SK-N-SH (cell line): ENCODE results near the gene GALC.
"Not testable (repeated sequence)": the region's sequence is repeated elsewhere in the genome, so short reads cannot be mapped to it uniquely, and the experiment has no call there.

Experiments
- CTCF ChIP-seq: fragments of 200-600 bp; sonication (generic); IDR thresholded peaks from 2 replicates; pipeline ENCODE4 v1.6.1; 2017; ENCODE audit warnings: antibody characterized with exemption, mild to moderate bottlenecking, moderate library complexity
- ELF1 ChIP-seq: IDR thresholded peaks from 2 replicates; pipeline ENCODE4 v1.4.0; 2012
- EP300 ChIP-seq, 2 experiments: IDR thresholded peaks; 2 replicates each; pipeline versions ENCODE4 v1.4.0 to v1.6.1; 2012; ENCODE audit warnings: borderline replicate concordance in 1 of 2, low read depth in 1 of 2, low read length in 1 of 2
- EZH2phosphoT487 ChIP-seq: fragments of 200-600 bp; sonication (generic); IDR thresholded peaks from 2 replicates; pipeline ENCODE4 v1.6.1; 2017; ENCODE audit warnings: low read depth, mixed run types, mild to moderate bottlenecking, antibody characterized with exemption, moderate library complexity, borderline replicate concordance
- GABPA ChIP-seq: IDR thresholded peaks from 2 replicates; pipeline ENCODE4 v1.4.0; 2012; ENCODE audit warnings: low read depth, mild to moderate bottlenecking
- MAX ChIP-seq: IDR thresholded peaks from 2 replicates; pipeline ENCODE4 v1.4.0; 2012; ENCODE audit warnings: low read depth
- POLR2AphosphoS5 ChIP-seq: IDR thresholded peaks from 2 replicates; pipeline ENCODE4 v1.6.1; 2012; ENCODE audit warnings: low read depth, low read length
- RAD21 ChIP-seq: IDR thresholded peaks from 2 replicates; pipeline ENCODE4 v1.6.1; 2012; ENCODE audit warnings: mild to moderate bottlenecking, low read length
- SMC3 ChIP-seq: IDR thresholded peaks from 2 replicates; pipeline ENCODE4 v1.6.1; 2012; ENCODE audit warnings: low read depth, low read length, improper control_type of control experiment
- TEAD4 ChIP-seq: IDR thresholded peaks from 2 replicates; pipeline ENCODE4 v1.4.0; 2012; ENCODE audit warnings: mild to moderate bottlenecking, borderline replicate concordance; ENCODE audit not compliant: insufficient read depth
- USF1 ChIP-seq: IDR thresholded peaks from 2 replicates; pipeline ENCODE4 v1.4.0; 2012; ENCODE audit warnings: low read depth, borderline replicate concordance

- not testable (repeated sequence) for TF ChIP-seq EP300 (IDR thresholded peaks at IDR 0.05; ENCODE audit: borderline replicate concordance in 1 of 2, low read depth in 1 of 2, low read length in 1 of 2); TEAD4; POLR2AphosphoS5; CTCF; MAX; RAD21; SMC3; EZH2phosphoT487; USF1; GABPA; ELF1
Measured at GRCh38 chr14:88024252-88025086, 31.5 kb upstream of the GALC start.
